H7 (cell line): Measurements from ENCODE around the gene SLC6A18. TPM values are rescaled to one million over a fixed set of nuclear protein-coding genes. Genes with fewer than 3 reads are reported as not detected.
"Not testable (repeated sequence)": the region's sequence is repeated elsewhere in the genome, so short reads cannot be mapped to it uniquely, and the experiment has no call there.

ENCODE experiments used
- DNase-seq: peaks from one replicate; pipeline ENCODE4 v3.0.0; 2012
- H3K27me3 ChIP-seq: 2 replicates; pipeline ENCODE4 v1.6.0; 2011; ENCODE audit warnings: mild to moderate bottlenecking, low read length; ENCODE audit not compliant: control insufficient read depth, insufficient read depth
- H3K36me3 ChIP-seq: replicated peaks from 2 replicates; pipeline ENCODE4 v1.5.1; 2011; ENCODE audit warnings: low read length; ENCODE audit not compliant: control insufficient read depth, insufficient read depth
- H3K4me3 ChIP-seq: 2 replicates; pipeline ENCODE4 v1.5.1; 2011; ENCODE audit warnings: low read depth, mild to moderate bottlenecking, control low read depth, low read length, moderate library complexity; ENCODE audit not compliant: insufficient read depth
- total RNA-seq: library from RNA; depleted of rRNA; stranded (reverse); fragments of >200 nt; shearing (Covaris generic); gene quantifications from 2 replicates; pipeline ENCODE4 v1.2.3, GENCODE V29; 2014

SLC6A18 gene
- total RNA-seq, 1 experiment from 2014 or later, result not detected

DNA sequence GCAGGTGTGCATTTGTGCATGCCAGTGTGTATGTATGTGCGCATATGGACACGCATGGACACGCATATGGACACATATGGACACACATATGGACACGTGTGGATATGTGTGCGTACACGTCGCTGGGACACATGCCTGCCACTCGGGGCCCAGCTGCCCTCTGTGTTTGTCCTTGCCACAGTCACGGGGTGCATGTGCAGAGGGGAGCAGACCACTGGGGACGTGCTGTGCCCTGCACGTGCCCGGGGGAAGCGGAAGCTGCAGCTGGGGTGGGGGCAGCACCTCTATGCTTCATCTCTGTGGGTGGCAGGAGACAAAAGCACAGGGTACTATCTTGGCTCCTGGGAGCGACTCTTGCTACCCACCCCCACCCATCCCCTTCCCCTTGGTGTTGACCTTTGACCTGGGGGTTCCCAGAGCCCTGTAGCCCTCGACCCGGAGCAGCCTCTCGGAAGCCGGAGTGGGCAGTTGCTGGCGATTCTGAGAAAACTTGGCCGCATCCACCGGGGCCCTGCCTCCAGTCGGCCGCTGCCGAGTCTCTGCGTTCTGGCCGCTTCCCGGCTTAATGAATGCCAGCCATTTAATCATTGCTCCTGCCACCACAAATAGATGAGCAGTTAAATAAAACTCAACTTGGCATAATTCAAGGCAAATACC, 2.4 kb upstream of the SLC6A18 start:
- Histone ChIP-seq H3K36me3 (no peaks in the 10 kb centered on the region), H3K27me3 (no peaks in the 10 kb centered on the region), H3K4me3 (no peak overlapping the region)
- no peak for DNase-seq

DNA sequence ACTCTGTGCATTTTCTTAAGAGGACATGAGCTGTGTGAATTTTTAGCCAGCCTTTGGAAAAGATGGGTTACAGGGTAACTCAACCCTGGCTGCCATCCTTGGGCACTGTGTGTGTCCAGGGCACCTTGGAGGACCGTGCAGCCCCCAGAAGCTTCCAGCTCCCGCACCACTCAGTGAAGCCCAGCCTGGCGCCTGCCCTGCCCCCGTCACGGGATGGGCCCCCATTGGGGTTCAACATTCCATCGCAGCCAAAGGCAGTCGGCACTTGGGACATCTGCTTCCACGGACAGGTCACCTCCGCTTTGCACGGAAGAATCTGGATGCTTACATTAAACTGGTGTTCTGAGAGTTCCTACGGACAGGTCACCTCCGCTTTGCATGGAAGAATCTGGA, 1.9 kb upstream of the SLC6A18 start:
- Histone ChIP-seq H3K4me3 (no peak overlapping the region), H3K36me3 (no peaks in the 10 kb centered on the region), H3K27me3 (no peaks in the 10 kb centered on the region)
- no peak for DNase-seq

DNA sequence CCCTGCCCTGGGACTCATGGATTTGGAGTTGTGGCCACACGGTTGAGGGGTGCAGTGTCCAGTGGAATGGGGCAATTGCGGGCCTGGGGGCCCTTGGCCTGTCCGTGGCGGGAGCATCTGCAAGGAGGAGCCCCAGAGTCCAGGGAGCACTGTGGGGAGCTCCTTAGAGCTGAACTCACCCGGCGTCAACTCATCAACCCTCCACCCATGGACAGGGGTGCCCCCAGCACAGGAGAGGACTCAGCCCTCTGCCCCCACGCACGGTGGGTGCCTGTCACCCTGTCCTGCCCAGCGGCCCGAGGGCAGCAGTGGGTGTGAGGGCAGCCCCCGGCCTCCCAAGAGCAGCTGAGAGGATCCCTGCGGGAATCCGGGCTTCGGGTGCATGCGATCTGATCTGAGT, 550 bp upstream of the SLC6A18 start:
- no peaks in the 10 kb centered on the region for H3K36me3 ChIP-seq
- H3K27me3 ChIP-seq, result no peaks in the 10 kb centered on the region
- H3K4me3 ChIP-seq, result no peak overlapping the region
- DNase-seq, result no peak

DNA sequence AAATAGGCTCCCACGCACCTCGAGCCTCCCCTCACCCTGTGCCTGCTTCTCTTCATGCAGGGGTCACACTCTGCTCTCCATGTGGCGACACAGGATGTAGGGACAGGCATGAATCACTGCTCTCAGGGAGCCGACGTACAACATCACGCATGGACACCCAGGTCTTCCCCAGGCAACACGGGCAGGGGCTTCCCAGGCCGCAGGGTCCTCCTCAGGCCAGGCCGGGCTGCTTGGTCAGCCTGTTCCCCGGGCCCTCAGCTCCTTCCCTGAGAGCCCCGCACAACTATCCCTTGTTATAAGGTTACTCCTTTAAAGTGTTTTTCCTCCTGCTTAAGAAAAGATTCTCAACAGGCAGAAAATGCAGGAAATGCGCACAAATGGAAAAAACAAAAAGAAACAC, 1.1 kb downstream of the SLC6A18 start:
- Histone ChIP-seq H3K4me3 (no peak overlapping the region), H3K36me3 (no peaks in the 10 kb centered on the region), H3K27me3 (no peaks in the 10 kb centered on the region)
- no peak for DNase-seq

GRCh38 chr5:1226839-1227581, 1.8 kb downstream of the SLC6A18 start:
- DNase-seq, result no peak
- Histone ChIP-seq H3K4me3 (no peak overlapping the region), H3K36me3 (no peaks in the 10 kb centered on the region), H3K27me3 (no peaks in the 10 kb centered on the region)

GRCh38 chr5:1227667-1228066, 2.5 kb downstream of the SLC6A18 start:
- no peak for DNase-seq
- no peaks in the 10 kb centered on the region for H3K36me3 ChIP-seq
- no peak overlapping the region for H3K4me3 ChIP-seq
- no peaks in the 10 kb centered on the region for H3K27me3 ChIP-seq

GRCh38 chr5:1228120-1228519, 2.9 kb downstream of the SLC6A18 start:
- Histone ChIP-seq H3K27me3 (no peaks in the 10 kb centered on the region), H3K4me3 (no peak overlapping the region), H3K36me3 (no peaks in the 10 kb centered on the region)
- DNase-seq, result no peak

DNA sequence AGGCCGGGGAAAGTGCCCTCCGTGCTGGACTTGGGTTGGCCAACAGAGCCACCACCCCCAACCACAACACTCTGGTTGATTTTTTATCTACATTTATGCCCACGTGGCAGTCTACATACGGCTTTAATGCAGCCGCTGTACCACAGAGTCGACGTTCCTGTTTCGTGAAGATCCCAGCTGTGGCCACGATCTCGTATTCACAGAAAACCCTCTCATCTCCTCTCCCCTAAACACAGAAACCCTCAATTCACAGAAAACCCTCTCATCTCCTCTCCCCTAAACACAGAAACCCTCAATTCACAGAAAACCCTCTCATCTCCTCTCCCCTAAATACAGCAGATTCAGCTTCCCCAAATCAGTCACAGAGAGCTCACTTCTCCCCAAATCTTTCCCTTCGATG, 3.8 kb downstream of the SLC6A18 start:
- not testable (repeated sequence) for H3K27me3 ChIP-seq, DNase-seq, H3K36me3 ChIP-seq, H3K4me3 ChIP-seq

DNA sequence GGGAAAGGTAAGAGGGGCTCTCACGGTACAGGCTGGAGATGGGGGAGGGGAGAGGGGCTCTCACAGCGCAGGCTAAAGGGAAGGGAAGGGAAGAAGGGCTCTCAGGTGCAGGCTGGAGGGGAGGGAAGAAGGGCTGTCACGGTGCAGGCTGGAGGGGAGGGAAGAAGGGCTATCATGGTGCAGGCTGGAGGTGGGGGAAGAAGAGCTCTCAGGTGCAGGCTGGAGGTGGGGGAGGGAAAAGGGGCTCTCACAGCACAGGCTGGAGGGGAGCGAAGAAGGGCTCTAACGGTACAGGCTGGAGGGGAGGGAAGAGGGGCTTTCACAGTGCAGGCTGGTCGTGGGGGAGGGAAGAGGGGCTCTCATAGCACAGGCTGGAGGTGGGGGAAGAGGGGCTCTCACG, 4.6 kb downstream of the SLC6A18 start:
- no peak overlapping the region for H3K4me3 ChIP-seq
- no peak for DNase-seq

DNA sequence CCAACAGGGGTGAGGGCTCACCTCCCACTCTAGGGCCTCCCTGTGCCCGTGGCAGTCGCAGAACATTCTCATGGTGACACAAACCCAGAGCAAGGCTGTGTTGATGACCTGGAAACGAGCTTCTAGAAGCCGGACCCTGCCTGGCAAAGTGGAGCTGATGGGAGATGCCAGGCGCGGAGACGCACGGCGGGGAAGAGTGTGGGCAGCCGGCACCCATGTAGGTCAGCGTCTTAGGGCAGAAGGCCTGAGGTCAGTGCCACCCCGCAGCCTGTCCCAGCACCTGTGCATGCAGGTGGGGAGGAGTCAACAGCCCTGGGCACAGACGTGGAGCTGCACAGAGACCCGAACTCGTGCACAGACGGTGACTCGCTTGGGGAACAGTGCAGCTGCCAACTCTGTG, 5.4 kb downstream of the SLC6A18 start:
- Histone ChIP-seq H3K4me3 (no peak overlapping the region), H3K36me3 (no peaks in the 10 kb centered on the region), H3K27me3 (no peaks in the 10 kb centered on the region)
- no peak for DNase-seq

More for the DNA sequence above, 4.6 kb downstream of the SLC6A18 start:
- no peaks in the 10 kb centered on the region for H3K27me3 ChIP-seq
- no peaks in the 10 kb centered on the region for H3K36me3 ChIP-seq

DNA sequence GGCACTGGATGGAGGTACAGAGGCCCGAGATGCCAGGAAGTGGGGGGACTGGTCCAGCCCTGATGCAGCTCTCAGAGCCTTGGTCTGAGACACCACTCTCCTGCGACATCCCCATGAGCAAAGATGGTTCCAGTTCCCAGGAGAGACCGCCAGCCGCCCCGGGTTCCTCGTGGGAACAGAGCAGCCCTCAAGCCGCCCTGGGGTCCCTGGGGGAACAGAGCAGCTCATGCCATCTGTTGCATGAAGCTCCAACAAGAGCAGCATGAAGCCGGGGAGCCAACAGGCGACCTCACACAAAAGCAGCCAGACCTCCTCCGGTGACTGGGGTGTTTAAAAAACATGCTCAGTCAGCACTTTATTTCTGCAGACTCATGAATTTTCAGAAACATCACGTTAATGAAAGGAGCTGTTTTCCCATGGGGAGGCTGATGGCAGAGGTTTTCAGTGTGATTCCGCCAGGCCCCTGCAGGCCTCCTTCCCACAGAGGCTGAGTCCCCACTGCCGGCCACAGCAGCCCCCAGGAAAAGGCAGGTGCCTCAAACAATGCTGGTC, 6.2 kb downstream of the SLC6A18 start:
- peak; percentile 67 for DNase-seq
- H3K4me3 ChIP-seq, result no peak overlapping the region
- no peaks in the 10 kb centered on the region for H3K27me3 ChIP-seq
- no peaks in the 10 kb centered on the region for H3K36me3 ChIP-seq

GRCh38 chr5:1232780-1233179, 7.6 kb downstream of the SLC6A18 start:
- Histone ChIP-seq H3K36me3 (no peaks in the 10 kb centered on the region), H3K4me3 (no peak overlapping the region)
- no peak for DNase-seq

GRCh38 chr5:1235379-1235778, 10.2 kb downstream of the SLC6A18 start:
- no peak for DNase-seq
- Histone ChIP-seq H3K36me3 (no peaks in the 10 kb centered on the region), H3K27me3 (no peaks in the 10 kb centered on the region), H3K4me3 (no peak overlapping the region)

More at GRCh38 chr5:1232780-1233179, 7.6 kb downstream of the SLC6A18 start:
- H3K27me3 ChIP-seq, result no peaks in the 10 kb centered on the region

- no peak for DNase-seq
- Histone ChIP-seq H3K4me3 (no peak overlapping the region), H3K27me3 (no peaks in the 10 kb centered on the region), H3K36me3 (no peaks in the 10 kb centered on the region)
Measured at GRCh38 chr5:1235838-1236237, 10.7 kb downstream of the SLC6A18 start.

DNA sequence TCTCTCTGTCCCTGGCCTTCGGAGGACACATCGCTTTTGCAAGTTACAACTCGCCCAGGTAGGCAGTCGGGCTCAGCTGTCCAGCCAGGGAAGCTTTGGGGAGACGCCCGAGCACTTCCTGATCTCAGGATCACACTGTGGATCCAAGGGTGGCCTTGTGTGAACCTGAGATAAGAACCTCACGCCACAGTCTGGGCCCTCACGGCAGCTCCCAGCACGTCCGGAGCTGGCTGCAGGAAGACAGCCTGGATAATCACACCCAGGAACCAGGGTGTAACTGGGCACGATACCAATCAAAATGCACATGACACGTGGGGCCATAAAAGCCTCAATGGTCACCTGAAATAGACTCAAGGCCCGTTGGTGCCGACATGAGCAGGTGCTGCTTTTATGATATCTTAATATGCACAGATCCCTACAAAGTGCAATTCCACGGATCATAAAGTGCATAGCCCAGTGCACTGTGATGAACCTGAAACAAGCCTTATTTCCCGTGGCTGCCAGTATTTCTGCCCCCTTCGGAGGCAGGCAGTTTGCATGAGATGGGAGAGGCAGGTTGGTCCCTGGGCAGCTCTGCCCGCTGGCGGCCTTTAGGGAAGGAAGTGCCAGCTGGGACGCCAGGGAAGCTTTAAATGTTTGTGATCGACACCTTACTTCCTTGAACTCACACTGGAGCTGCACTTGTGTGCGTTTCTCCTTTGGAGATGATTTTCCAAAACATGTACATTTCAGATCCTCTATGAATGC, 14.5 kb downstream of the SLC6A18 start:
- no peak for DNase-seq
- no peaks in the 10 kb centered on the region for H3K27me3 ChIP-seq
- no peak overlapping the region for H3K4me3 ChIP-seq
- H3K36me3 ChIP-seq, result no peaks in the 10 kb centered on the region
